ENCODE measurements around the gene DMRTC2. TPM values are rescaled to one million over a fixed set of nuclear protein-coding genes. Genes with fewer than 3 reads are reported as not detected.

The DMRTC2 gene
- total and polyA plus RNA-seq, 2 of the 8 experiments (the other 6 are each of a cell fraction or from before 2014, with no cell fraction given), result not detected

DNA sequence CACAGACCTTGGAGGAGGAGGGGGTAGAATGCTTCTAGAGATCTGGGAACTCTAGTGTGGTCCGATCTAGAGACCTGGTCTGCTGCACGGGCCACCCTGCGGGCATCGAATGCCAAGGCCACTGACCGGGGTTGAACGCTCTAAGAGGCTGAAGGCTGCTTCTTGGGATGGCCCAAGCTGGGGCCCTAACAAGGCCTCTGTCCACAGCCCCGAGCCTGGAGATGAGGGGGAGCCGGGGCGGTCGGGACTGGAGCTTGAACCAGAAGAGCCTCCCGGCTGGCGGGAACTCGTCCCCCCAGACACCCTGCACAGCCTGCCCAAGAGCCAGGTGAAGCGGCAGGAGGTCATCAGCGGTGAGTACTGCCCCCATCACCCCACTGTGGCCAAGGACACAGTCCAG, 53.4 kb downstream of the DMRTC2 start:
- 95% methylated on average over 15 of the region's 15 CpGs; no CpG with 5 or more reads in 1 of the 2 experiments for WGBS, 2 experiments (ENCODE audit: extremely low coverage in 1 of 2, insufficient coverage in 1 of 2, insufficient read length in 1 of 2, insufficient replicate concordance in 2 of 2, low coverage in 1 of 2, low lambda C conversion rate in 2 of 2, missing lambda C conversion rate in 1 of 2)
- H3K9ac ChIP-seq (replicated peaks in 1 of 4; ENCODE audit: extremely low read depth in 1 of 4, low read depth in 3 of 4, low read length in 3 of 4), result no peak overlapping the region
- H4K91ac ChIP-seq (replicated peaks; ENCODE audit: insufficient read length, low read length), result no peak overlapping the region
- DNase-seq (ENCODE audit: low read depth in 1 of 2, low spot score in 2 of 2) (no peak), FAIRE-seq (no peak)
- no peak overlapping the region for H2BK120ac ChIP-seq (replicated peaks; ENCODE audit: low read depth, low read length)
- H3K4me2 ChIP-seq (ENCODE audit: insufficient read depth in 1 of 2, low read depth in 2 of 2, low read length in 2 of 2), result no peak overlapping the region
- no peak overlapping the region for H2AK5ac ChIP-seq (ENCODE audit: low read depth, low read length)
- peaks cover 0 to 3% of the 10 kb centered on the region in 2 experiments for H4K20me1 ChIP-seq (replicated peaks in 1 of 2; ENCODE audit: control insufficient read depth in 1 of 2, insufficient read depth in 2 of 2, low read length in 2 of 2)
- no peak overlapping the region for H4K5ac ChIP-seq (ENCODE audit: insufficient read length, low read depth, low read length)
- H2BK20ac ChIP-seq (ENCODE audit: low read length), result no peak overlapping the region
- H3K27ac ChIP-seq (ENCODE audit: low read depth, low read length), result no peak overlapping the region
- H3K23me2 ChIP-seq (ENCODE audit: low read depth, low read length), result no peaks in the 10 kb centered on the region
- H3K36me3 ChIP-seq (ENCODE audit: control insufficient read depth in 2 of 4, insufficient read depth in 4 of 4, low read length in 3 of 4), result peaks cover 6 to 12% (median 7%) of the 10 kb centered on the region in 4 experiments; a peak in 6 of 8 replicates
- no peaks in the 10 kb centered on the region for H3K27me3 ChIP-seq (replicated peaks in 1 of 4; ENCODE audit: control insufficient read depth in 3 of 4, extremely low read depth in 1 of 4, insufficient read depth in 3 of 4, low read length in 3 of 4)
- ChIA-PET CTCF (ENCODE audit: partially characterized antibody) (interaction anchor here (0.8 to 2.3 kb wide), 4 partner anchors 9 to 32 kb away, joined by 3 to 9 read pairs (median 3); partner anchors contain the start of gene ARHGEF1), POLR2A (ENCODE audit: partially characterized antibody) (interaction anchor here (0.8 to 2.1 kb wide), 5 partner anchors 8 to 30 kb away, joined by 3 to 8 read pairs (median 4); no protein-coding TSS in a partner anchor)
- H3K18ac ChIP-seq (ENCODE audit: extremely low read depth, low read length), result no peak overlapping the region
- no peaks in the 10 kb centered on the region for H3K9me3 ChIP-seq (ENCODE audit: insufficient read depth in 2 of 2, low read depth in 1 of 2, low read length in 1 of 2)
- H3K4me1 ChIP-seq (replicated peaks in 1 of 4; ENCODE audit: control insufficient read depth in 3 of 4, insufficient read depth in 4 of 4, low read length in 3 of 4), result peaks cover 0 to 5% (median 1%) of the 10 kb centered on the region in 4 experiments; a peak in 1 of 7 replicates
- no peak overlapping the region for H3K4me3 ChIP-seq (ENCODE audit: extremely low read depth in 1 of 4, insufficient read depth in 2 of 4, low read depth in 3 of 4, low read length in 4 of 4)
- no peak overlapping the region for H4K8ac ChIP-seq (ENCODE audit: extremely low read depth, insufficient read depth, low read length)
- no peak overlapping the region for H3K23ac ChIP-seq (ENCODE audit: insufficient read length)
- no peaks in the 10 kb centered on the region for H3K79me1 ChIP-seq (ENCODE audit: low read depth, low read length)
- H3K4ac ChIP-seq (replicated peaks; ENCODE audit: insufficient read length, low read depth, low read length), result no peak overlapping the region
- no peak overlapping the region for H3K14ac ChIP-seq (ENCODE audit: insufficient read length)
- H2AFZ ChIP-seq (ENCODE audit: low read length), result no peak overlapping the region
- H3K56ac ChIP-seq (replicated peaks; ENCODE audit: insufficient read length, low read depth, low read length), result no peak overlapping the region
- no peaks in the 10 kb centered on the region for H3K79me2 ChIP-seq (ENCODE audit: control insufficient read depth in 1 of 2, insufficient read depth in 2 of 2, low read length in 2 of 2)
- no peak overlapping the region for H2BK12ac ChIP-seq (ENCODE audit: low read depth, low read length)
- no peak overlapping the region for H2BK15ac ChIP-seq (ENCODE audit: low read length)
- H2BK5ac ChIP-seq (ENCODE audit: low read depth, low read length), result no peak overlapping the region
- TF ChIP-seq RNF2 (IDR thresholded peaks at IDR 0.05; ENCODE audit: borderline replicate concordance, low read depth, low read length, missing control alignments, poor library complexity, severe bottlenecking) (no peak), ZNF274 (IDR thresholded peaks at IDR 0.05; ENCODE audit: borderline replicate concordance, extremely low read depth, low read length) (no peak), GTF2F1 (IDR thresholded peaks at IDR 0.05; ENCODE audit: borderline replicate concordance, low read depth, low read length) (no peak), EP300 (IDR thresholded peaks at IDR 0.05; ENCODE audit: borderline replicate concordance in 1 of 2, low read depth in 2 of 2, low read length in 2 of 2) (no peak), SIRT6 (IDR thresholded peaks at IDR 0.05; ENCODE audit: low read length) (no peak)
- TF ChIP-seq, protein P1, sequence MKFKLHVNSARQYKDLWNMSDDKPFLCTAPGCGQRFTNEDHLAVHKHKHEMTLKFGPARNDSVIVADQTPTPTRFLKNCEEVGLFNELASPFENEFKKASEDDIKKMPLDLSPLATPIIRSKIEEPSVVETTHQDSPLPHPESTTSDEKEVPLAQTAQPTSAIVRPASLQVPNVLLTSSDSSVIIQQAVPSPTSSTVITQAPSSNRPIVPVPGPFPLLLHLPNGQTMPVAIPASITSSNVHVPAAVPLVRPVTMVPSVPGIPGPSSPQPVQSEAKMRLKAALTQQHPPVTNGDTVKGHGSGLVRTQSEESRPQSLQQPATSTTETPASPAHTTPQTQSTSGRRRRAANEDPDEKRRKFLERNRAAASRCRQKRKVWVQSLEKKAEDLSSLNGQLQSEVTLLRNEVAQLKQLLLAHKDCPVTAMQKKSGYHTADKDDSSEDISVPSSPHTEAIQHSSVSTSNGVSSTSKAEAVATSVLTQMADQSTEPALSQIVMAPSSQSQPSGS (IDR thresholded peaks at IDR 0.05; ENCODE audit: low read length), result no peak
- TF ChIP-seq, protein P2, sequence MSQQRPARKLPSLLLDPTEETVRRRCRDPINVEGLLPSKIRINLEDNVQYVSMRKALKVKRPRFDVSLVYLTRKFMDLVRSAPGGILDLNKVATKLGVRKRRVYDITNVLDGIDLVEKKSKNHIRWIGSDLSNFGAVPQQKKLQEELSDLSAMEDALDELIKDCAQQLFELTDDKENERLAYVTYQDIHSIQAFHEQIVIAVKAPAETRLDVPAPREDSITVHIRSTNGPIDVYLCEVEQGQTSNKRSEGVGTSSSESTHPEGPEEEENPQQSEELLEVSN (IDR thresholded peaks at IDR 0.05), result no peak
- TF ChIP-seq, protein P3, sequence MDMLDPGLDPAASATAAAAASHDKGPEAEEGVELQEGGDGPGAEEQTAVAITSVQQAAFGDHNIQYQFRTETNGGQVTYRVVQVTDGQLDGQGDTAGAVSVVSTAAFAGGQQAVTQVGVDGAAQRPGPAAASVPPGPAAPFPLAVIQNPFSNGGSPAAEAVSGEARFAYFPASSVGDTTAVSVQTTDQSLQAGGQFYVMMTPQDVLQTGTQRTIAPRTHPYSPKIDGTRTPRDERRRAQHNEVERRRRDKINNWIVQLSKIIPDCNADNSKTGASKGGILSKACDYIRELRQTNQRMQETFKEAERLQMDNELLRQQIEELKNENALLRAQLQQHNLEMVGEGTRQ (IDR thresholded peaks at IDR 0.05; ENCODE audit: low read length), result no peak
- TF ChIP-seq, protein P4, sequence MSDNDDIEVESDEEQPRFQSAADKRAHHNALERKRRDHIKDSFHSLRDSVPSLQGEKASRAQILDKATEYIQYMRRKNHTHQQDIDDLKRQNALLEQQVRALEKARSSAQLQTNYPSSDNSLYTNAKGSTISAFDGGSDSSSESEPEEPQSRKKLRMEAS (IDR thresholded peaks at IDR 0.05), result no peak
